Fibroblast of lung (primary cell): ENCODE data around the gene CDCP2.

ENCODE experiments used
- EZH2 ChIP-seq: IDR thresholded peaks from 2 replicates; pipeline ENCODE4 v1.5.1; 2012; ENCODE audit warnings: low read length, control low read depth, mild to moderate bottlenecking; ENCODE audit errors: missing control alignments
- TF ChIP-seq, protein P1 (sequence below), 2 donors: IDR thresholded peaks in 1 of 2; conservative IDR thresholded peaks in 1 of 2; 1 replicate in 1 of 2; 2 replicates in 1 of 2; pipeline ENCODE4 v1.5.1; 2011 to 2012; ENCODE audit warnings: low read length in 2 of 2, control low read depth in 1 of 2, inconsistent platforms in 1 of 2, low read depth in 1 of 2, mild to moderate bottlenecking in 1 of 2

DNA sequence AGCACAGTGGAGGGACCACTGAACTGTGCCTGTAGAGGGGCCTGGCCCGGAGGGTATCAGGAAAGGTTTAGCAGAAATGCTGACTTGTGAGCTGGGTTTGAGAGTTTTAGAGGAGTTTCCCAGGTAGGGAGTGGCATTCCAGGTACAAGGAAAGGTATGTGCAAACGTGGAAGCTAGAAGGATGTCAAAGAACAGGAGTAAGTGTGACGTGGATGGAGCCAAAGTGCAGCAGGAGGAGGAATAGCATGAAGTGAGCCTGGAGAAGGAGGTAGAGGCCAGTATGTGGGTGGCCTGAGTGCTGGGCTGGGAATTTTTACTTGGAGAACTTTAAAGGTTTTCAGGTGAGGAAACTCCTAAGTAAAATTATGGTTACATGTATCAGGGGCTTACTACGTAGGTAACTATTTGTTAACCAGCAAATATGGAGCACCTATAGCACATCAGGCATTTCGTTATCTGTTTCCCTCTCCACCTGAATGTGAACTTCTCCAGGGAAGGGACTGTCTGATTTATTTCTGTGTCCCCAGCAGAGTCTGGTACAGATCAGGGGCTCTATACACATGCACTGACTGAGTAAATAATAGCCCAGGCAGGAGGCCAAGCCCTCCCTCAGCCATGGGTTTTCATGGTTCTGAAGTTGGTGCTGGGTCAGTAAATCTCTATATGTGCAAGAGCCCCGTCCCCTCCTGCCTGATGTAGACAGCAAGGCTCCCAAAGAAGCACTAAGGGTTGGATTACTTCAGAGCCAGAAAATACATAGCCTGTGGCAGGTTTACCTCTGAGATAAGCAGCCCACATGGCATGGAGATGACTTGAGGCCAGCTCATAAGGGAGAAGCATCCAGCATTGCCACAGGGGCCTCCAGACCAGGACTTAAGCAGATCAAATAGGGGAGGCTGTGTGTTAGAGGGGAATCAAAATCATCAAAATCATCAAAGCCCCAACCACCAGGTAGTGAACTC, 43.4 kb downstream of the CDCP2 start:
- TF ChIP-seq, protein P1, sequence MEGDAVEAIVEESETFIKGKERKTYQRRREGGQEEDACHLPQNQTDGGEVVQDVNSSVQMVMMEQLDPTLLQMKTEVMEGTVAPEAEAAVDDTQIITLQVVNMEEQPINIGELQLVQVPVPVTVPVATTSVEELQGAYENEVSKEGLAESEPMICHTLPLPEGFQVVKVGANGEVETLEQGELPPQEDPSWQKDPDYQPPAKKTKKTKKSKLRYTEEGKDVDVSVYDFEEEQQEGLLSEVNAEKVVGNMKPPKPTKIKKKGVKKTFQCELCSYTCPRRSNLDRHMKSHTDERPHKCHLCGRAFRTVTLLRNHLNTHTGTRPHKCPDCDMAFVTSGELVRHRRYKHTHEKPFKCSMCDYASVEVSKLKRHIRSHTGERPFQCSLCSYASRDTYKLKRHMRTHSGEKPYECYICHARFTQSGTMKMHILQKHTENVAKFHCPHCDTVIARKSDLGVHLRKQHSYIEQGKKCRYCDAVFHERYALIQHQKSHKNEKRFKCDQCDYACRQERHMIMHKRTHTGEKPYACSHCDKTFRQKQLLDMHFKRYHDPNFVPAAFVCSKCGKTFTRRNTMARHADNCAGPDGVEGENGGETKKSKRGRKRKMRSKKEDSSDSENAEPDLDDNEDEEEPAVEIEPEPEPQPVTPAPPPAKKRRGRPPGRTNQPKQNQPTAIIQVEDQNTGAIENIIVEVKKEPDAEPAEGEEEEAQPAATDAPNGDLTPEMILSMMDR (conservative IDR thresholded peaks at IDR 0.05 in 1 of 2, IDR thresholded peaks at IDR 0.05 in 1 of 2; ENCODE audit: low read depth in 1 of 2, low read length in 2 of 2), result no peak
- TF ChIP-seq EZH2, result no peak
